Heart left ventricle (tissue), 16 donors: ENCODE data around the gene VRK2. TPM values are rescaled to one million over a fixed set of nuclear protein-coding genes. Genes with fewer than 3 reads are reported as not detected.

Source experiments
- ATAC-seq, 4 donors: fragments of 200-7000 bp; cut with Tn5 transposase; one replicate each; pipeline ENCODE4 v1.9.1; 2020 to 2022; ENCODE audit warnings: moderate library complexity in 4 of 4, mild to moderate bottlenecking in 3 of 4, moderate number of reproducible peaks in 1 of 4
- DNase-seq, 5 donors: peaks; one replicate each; pipeline ENCODE4 v3.0.0-alpha.2; 2020
- H3K27ac ChIP-seq, 12 donors: fragments of 200-600 bp; sonication (generic) in 4 of 12; one replicate each; pipeline versions ENCODE4 v1.5.0 to v1.8.0; 2016 to 2022; ENCODE audit warnings: mild to moderate bottlenecking in 2 of 12
- H3K27me3 ChIP-seq, 9 donors: fragments of 200-600 bp; sonication (generic) in 2 of 9; one replicate each; pipeline versions ENCODE4 v1.5.1 to v1.8.0; 2016 to 2022; ENCODE audit warnings: mild to moderate bottlenecking in 3 of 9
- H3K36me3 ChIP-seq, 9 donors: fragments of 200-600 bp; sonication (generic) in 2 of 9; one replicate each; pipeline versions ENCODE4 v1.5.0 to v1.8.0; 2018 to 2022; ENCODE audit warnings: mild to moderate bottlenecking in 2 of 9
- H3K4me1 ChIP-seq, 12 donors: fragments of 200-600 bp; sonication (generic) in 4 of 12; one replicate each; pipeline versions ENCODE4 v1.5.0 to v1.8.0; 2016 to 2022; ENCODE audit warnings: mild to moderate bottlenecking in 3 of 12
- H3K4me3 ChIP-seq, 12 donors: fragments of 200-600 bp; sonication (generic) in 4 of 12; one replicate each; pipeline versions ENCODE4 v1.5.0 to v1.8.0; 2017 to 2022; ENCODE audit warnings: mild to moderate bottlenecking in 9 of 12, moderate library complexity in 4 of 12
- H3K9me3 ChIP-seq, 12 donors: fragments of 200-600 bp; sonication (generic) in 4 of 12; one replicate each; pipeline versions ENCODE4 v1.5.0 to v1.8.0; 2016 to 2022; ENCODE audit warnings: mild to moderate bottlenecking in 1 of 12
- POLR2A ChIP-seq, 2 donors: fragments of 450-650 bp; IDR thresholded peaks; one replicate each; pipeline ENCODE4 v1.6.1; 2017; ENCODE audit warnings: antibody characterized with exemption in 2 of 2, mild to moderate bottlenecking in 2 of 2, moderate library complexity in 2 of 2
- WGBS, 4 donors: extraction: QIAGEN DNeasy Blood & Tissue Kit in 2 of 4; methylation state at CpG; one replicate each; pipeline versions ENCODE4 v1.1.5 to v1.1.7; 2013 to 2018; 5-methylcytosine and 5-hydroxymethylcytosine counted together
- intact Hi-C, 10 donors: fragments of 100-400 bp; cut with DNase I; formaldehyde crosslinking; loops; one replicate each; pipeline versions ENCODE4 v1.11.1 to v1.14.2; 2022
- polyA plus RNA-seq, 2 donors: library from polyadenylated mRNA; stranded (reverse); fragments of 200-250 nt; gene quantifications; one replicate each; pipeline ENCODE4 v1.2.3, GENCODE V29; 2013
- total RNA-seq, 9 donors: library from RNA; depleted of rRNA in 2 of 9; stranded (reverse); fragments of >200 nt in 2 of 9; fragmentation: NEBNext Ultra II Directional in 3 of 9; extraction: Animal tissue kit (Norgen Biotek cat#: 25700) in 3 of 9; gene quantifications; one replicate each; pipeline versions ENCODE4 v1.1.0 to v1.2.4, GENCODE V29; 2016 to 2023
- TF ChIP-seq, protein P1 (sequence below), 12 donors: fragments of 200-600 bp; sonication (generic) in 4 of 12; IDR thresholded peaks; one replicate each; pipeline versions ENCODE4 v1.5.0 to v1.8.0; 2018 to 2022; ENCODE audit warnings: antibody characterized with exemption in 12 of 12, mild to moderate bottlenecking in 5 of 12
- donor health status: ischemic (EF 13 %, LVEDD 7.1; RV severe dilation, severe dysfunction).
- donor health status: healthy with polysubstance abuse.
- donor health status: DM: no; HTN: yes; CAD: no.
- donor health status: DM: no; HTN: no; CAD: no.
- donor health status: ischemic (EF 25% LVEDD 6.9; RV normal size, moderate dysfunction).
- donor health status: ischemic (EF 25% LVEDD 5.7; RV mildly dilated, moderate dysfunction).
- donor health status: healthy.
- donor health status: DM: yes; HTN: yes; CAD: no.
- donor health status: ischemic (EF 35%, LVEDD 5.7; RV mildly dilated, moderate dysfunction).
- donor health status: nonischemic (EF 11% LVEDD 7.7; RV severe dilation, severe dysfunction).
- donor health status: DM: yes; HTN: yes; CAD: no.
- donor health status: PGD.
- donor health status: ischemic (EF 29% LVEDD 5.4; RV normal size, mild dysfunction).
- donor health status: nonischemic (EF 23%, LVEDD 6.1; RV moderate dilation, normal function).

The VRK2 gene
- total and polyA plus RNA-seq, 11 donors, result 8.0 to 35.0 (median 26.8) TPM

DNA sequence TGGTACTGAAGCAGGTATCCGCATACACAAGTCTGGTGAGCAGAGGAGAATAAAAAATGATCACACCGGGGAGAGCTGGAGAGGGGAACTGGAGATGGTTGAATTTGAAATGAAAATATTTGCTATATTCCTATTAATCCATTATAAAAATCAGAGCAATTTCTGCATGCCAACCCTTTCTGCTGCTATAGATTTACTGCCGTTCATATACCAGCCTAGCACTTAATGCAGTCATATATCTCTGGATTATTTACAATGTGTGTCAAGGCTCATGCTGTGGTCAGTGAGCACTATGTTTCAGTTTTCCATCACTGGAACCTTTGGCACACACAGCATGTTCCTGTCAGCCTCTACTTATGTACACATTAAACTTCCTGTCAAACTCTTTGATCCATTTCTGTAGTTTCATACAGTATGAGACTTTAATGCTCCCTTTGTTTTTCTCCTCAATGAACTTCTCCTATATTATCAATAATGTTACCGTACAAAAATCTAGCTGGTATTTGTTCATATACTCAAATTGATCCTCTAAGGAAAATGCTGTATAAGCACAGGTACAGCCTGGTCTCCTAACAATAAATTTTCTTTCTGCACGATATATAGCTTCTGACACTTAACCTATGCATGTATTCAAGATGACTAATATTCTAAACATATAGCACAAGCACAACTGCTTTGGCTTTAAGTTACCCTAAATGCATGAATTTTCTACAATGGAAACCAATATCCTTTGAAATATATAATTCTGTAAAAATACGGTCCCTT, 157.8 kb downstream of the VRK2 start:
- H3K27ac ChIP-seq, result no peak overlapping the region
- WGBS, 4 donors, result 89 to 93% (median 91%) methylated on average over 6 of the region's 6 CpGs
- ATAC-seq, result no peak

GRCh38 chr2:58206785-58207184, 160.2 kb downstream of the VRK2 start:
- WGBS, 4 donors, result 93 to 97% (median 94%) methylated on average over 1 of the region's 1 CpG
- Histone ChIP-seq H3K4me1 (no peaks in the 10 kb centered on the region), H3K27me3 (no peaks in the 10 kb centered on the region), H3K4me3 (no peak overlapping the region), H3K9me3 (peaks cover 0 to 10% (median 0%) of the 10 kb centered on the region in 12 donors), H3K36me3 (peaks cover 0 to 16% (median 6%) of the 10 kb centered on the region in 9 donors), H3K27ac (no peak overlapping the region)
- intact Hi-C loops, result no loop called here
- TF ChIP-seq, protein P1, sequence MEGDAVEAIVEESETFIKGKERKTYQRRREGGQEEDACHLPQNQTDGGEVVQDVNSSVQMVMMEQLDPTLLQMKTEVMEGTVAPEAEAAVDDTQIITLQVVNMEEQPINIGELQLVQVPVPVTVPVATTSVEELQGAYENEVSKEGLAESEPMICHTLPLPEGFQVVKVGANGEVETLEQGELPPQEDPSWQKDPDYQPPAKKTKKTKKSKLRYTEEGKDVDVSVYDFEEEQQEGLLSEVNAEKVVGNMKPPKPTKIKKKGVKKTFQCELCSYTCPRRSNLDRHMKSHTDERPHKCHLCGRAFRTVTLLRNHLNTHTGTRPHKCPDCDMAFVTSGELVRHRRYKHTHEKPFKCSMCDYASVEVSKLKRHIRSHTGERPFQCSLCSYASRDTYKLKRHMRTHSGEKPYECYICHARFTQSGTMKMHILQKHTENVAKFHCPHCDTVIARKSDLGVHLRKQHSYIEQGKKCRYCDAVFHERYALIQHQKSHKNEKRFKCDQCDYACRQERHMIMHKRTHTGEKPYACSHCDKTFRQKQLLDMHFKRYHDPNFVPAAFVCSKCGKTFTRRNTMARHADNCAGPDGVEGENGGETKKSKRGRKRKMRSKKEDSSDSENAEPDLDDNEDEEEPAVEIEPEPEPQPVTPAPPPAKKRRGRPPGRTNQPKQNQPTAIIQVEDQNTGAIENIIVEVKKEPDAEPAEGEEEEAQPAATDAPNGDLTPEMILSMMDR (IDR thresholded peaks at IDR 0.05), result no peak
- no peak for TF ChIP-seq POLR2A (IDR thresholded peaks at IDR 0.05)
- ATAC-seq, result no peak
- DNase-seq, result no peak

More for the DNA sequence above, 157.8 kb downstream of the VRK2 start:
- DNase-seq, result no peak
- no peaks in the 10 kb centered on the region for H3K27me3 ChIP-seq
- peaks cover 0 to 15% (median 6%) of the 10 kb centered on the region in 9 donors for H3K36me3 ChIP-seq
- H3K4me1 ChIP-seq, result no peaks in the 10 kb centered on the region
- no peaks in the 10 kb centered on the region for H3K9me3 ChIP-seq
- no peak overlapping the region for H3K4me3 ChIP-seq
- TF ChIP-seq, protein P1 (IDR thresholded peaks at IDR 0.05), result no peak
- TF ChIP-seq POLR2A (IDR thresholded peaks at IDR 0.05), result no peak
- intact Hi-C loops, result no loop called here

DNA sequence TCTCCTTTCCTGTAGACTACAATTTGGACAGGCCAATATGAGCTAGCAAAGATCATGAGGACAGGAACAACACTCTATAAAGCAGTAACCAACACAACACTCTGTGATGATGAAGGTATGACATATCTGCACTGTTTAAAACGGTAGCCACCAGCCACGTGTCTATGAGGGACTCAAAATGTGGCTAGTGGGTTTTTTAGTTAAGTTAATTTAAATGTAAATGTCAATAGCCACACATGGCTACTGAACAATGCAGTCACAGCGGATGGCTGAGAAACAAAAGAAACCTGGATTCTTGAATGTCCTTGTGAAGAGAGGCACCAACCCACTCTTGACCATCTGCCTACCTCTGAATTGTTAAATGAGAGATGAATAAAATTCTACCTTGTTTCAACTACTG, 160.6 kb downstream of the VRK2 start:
- TF ChIP-seq, protein P1 (IDR thresholded peaks at IDR 0.05), result no peak
- TF ChIP-seq POLR2A (IDR thresholded peaks at IDR 0.05), result no peak
- H3K27ac ChIP-seq, result no peak overlapping the region
- intact Hi-C loops, result no loop called here
- WGBS, 4 donors, result 84 to 89% (median 85%) methylated on average over 3 of the region's 3 CpGs
- DNase-seq, result no peak
- H3K9me3 ChIP-seq, result peaks cover 0 to 10% (median 0%) of the 10 kb centered on the region in 12 donors
- H3K4me1 ChIP-seq, result no peaks in the 10 kb centered on the region
- peaks cover 0 to 19% (median 6%) of the 10 kb centered on the region in 9 donors for H3K36me3 ChIP-seq
- H3K4me3 ChIP-seq, result no peak overlapping the region
- no peak for ATAC-seq
- H3K27me3 ChIP-seq, result no peaks in the 10 kb centered on the region

Other genes with a start within 250 kb of the VRK2 start
- gene FANCL, start 194.5 kb downstream of the VRK2 start, total RNA-seq, result 10 to 100 TPM in 5 of 9 donors, 1 to 10 TPM in 4; 6.3 to 17.5 (median 10.1) TPM
- 1 to 10 TPM; 9.6 to 9.8 TPM for gene FANCL, start 194.5 kb downstream of the VRK2 start, polyA plus RNA-seq